Neural progenitor cell (in vitro differentiated cells): ENCODE results near the gene STAT2. TPM values are rescaled to one million over a fixed set of nuclear protein-coding genes. Genes with fewer than 3 reads are reported as not detected.
A peak's percentile ranks its signal among the peaks of the same experiment; 100 is the strongest.

Source experiments
- DNase-seq: peaks from one replicate; pipeline ENCODE4 v3.0.0-alpha.2; 2016; ENCODE audit warnings: low spot score
- H2AFZ ChIP-seq: fragments of 200-600 bp; sonication (generic); replicated peaks from 2 replicates; pipeline ENCODE4 v1.6.1; 2016; ENCODE audit warnings: antibody characterized with exemption
- H3F3A ChIP-seq: fragments of 200-600 bp; sonication (generic); 2 replicates; pipeline ENCODE4 v1.6.1; 2016; ENCODE audit warnings: antibody characterized with exemption, low read depth
- H3K27ac ChIP-seq: fragments of 200-600 bp; sonication (generic); 2 replicates; pipeline ENCODE4 v1.5.1; 2016; ENCODE audit warnings: mild to moderate bottlenecking
- H3K27me3 ChIP-seq: fragments of 200-600 bp; sonication (generic); 2 replicates; pipeline ENCODE4 v1.6.1; 2016; ENCODE audit warnings: mild to moderate bottlenecking, moderate library complexity
- H3K36me3 ChIP-seq: fragments of 200-600 bp; sonication (generic); 2 replicates; pipeline ENCODE4 v1.5.1; 2016
- H3K4me1 ChIP-seq: fragments of 200-600 bp; sonication (generic); 2 replicates; pipeline ENCODE4 v1.6.1; 2016; ENCODE audit warnings: mixed run types
- H3K4me2 ChIP-seq: fragments of 200-600 bp; sonication (generic); 2 replicates; pipeline ENCODE4 v1.6.1; 2016
- H3K4me3 ChIP-seq: fragments of 200-600 bp; sonication (generic); 2 replicates; pipeline ENCODE4 v1.5.1; 2016
- H3K79me2 ChIP-seq: fragments of 200-600 bp; sonication (generic); 2 replicates; pipeline ENCODE4 v1.6.1; 2016; ENCODE audit warnings: low read depth
- H3K9ac ChIP-seq: fragments of 200-600 bp; sonication (generic); 2 replicates; pipeline ENCODE4 v1.6.1; 2016
- H3K9me3 ChIP-seq: fragments of 200-600 bp; sonication (generic); 2 replicates; pipeline ENCODE4 v1.5.1; 2016; ENCODE audit warnings: low read depth
- H4K20me1 ChIP-seq: fragments of 200-600 bp; sonication (generic); 2 replicates; pipeline ENCODE4 v1.6.1; 2016; ENCODE audit warnings: low read depth
- H3K27ac Mint-ChIP-seq: 3 replicates; pipeline ENCODE4 v1.8.0; 2021; ENCODE audit warnings: mixed read lengths
- H3K27me3 Mint-ChIP-seq: 2 replicates; pipeline ENCODE4 v1.8.0; 2022; ENCODE audit warnings: low read depth, mild to moderate bottlenecking, inconsistent platforms, moderate library complexity, mixed read lengths; ENCODE audit not compliant: insufficient read depth
- H3K36me3 Mint-ChIP-seq: 3 replicates; pipeline ENCODE4 v1.8.0; 2021; ENCODE audit warnings: mixed read lengths
- H3K4me1 Mint-ChIP-seq: 3 replicates; pipeline ENCODE4 v1.8.0; 2021; ENCODE audit warnings: mixed read lengths
- H3K4me3 Mint-ChIP-seq: 3 replicates; pipeline ENCODE4 v1.8.0; 2021; ENCODE audit warnings: mild to moderate bottlenecking, moderate library complexity, mixed read lengths
- H3K9me3 Mint-ChIP-seq: 3 replicates; pipeline ENCODE4 v1.8.0; 2020; ENCODE audit warnings: mixed read lengths
- EZH2 ChIP-seq: fragments of 200-600 bp; sonication (generic); IDR thresholded peaks from 2 replicates; pipeline ENCODE4 v1.6.1; 2017; ENCODE audit warnings: antibody characterized with exemption, mild to moderate bottlenecking, moderate library complexity
- EZH2phosphoT487 ChIP-seq: fragments of 200-600 bp; sonication (generic); IDR thresholded peaks from 2 replicates; pipeline ENCODE4 v1.6.1; 2017; ENCODE audit warnings: antibody characterized with exemption
- total RNA-seq: library from RNA; depleted of rRNA; stranded (reverse); fragments of >200 nt; gene quantifications from 2 replicates; pipeline ENCODE4 v1.2.3, GENCODE V29; 2015; ENCODE audit warnings: low replicate concordance
- TF ChIP-seq, protein P1 (sequence below): fragments of 200-600 bp; sonication (generic); IDR thresholded peaks from 2 replicates; pipeline ENCODE4 v1.5.1; 2017; ENCODE audit warnings: antibody characterized with exemption, mild to moderate bottlenecking

The STAT2 gene
- total RNA-seq, 1 donor from 2014 or later: 86.4 TPM

DNA sequence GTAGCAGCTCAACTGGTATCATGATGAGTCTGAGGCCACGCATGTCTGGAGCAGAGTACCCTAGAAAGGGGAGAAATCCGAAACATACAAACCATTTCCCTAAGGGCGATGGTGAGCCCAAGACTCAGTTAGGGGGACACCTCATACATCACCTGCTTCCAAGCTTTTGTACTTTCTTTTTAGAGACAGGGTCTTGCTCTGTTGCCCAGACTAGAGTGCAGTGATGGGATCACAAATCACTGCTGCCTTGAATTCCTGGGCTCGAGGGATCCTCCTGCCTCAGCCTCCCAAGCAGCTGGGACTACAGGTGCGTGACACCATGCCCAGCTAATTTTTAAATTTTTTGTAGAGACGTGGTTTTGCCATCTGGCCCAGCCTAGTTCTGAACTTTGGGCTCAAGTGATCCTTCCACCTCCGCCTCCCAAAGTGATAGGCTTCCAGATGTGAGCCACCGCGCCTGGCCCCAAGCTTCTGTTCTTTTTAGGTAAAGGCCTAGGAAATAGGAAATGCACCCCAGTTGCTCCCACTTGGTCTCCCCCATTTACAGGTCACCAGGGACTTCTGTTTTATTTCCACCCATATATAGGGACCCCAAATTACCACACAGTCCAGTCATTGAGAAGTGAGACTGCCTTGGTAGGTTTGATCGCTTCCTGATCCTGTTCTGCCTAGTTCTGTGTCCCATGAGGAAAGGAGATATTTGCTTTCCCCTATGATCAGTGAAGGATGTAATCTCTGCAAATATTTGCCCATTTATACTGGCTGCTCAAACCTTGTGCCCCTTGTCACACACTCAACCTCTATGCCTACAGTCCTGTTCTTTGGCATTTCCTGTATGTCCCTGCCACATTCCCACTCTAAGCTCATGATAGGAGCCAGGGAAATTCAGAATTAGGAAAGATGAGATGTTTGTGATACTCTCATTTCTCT, 2.5 kb upstream of the STAT2 start, which contains the start of gene APOF:
TSS of gene APOF (minus strand) at position 728 of the 930 bp plus-strand sequence. CDS start at position 616, 112 bp downstream.
- no peaks in the 10 kb centered on the region for H3K9me3 ChIP-seq
- no peak for DNase-seq
- no peaks in the 10 kb centered on the region for H3K36me3 ChIP-seq
- no peak within 1 kb of the TSS for H3K9ac ChIP-seq
- H3K4me3 ChIP-seq: no peak within 1 kb of the TSS
- H4K20me1 ChIP-seq: no peaks in the 10 kb centered on the region
- H3F3A ChIP-seq: peaks cover 10% of the 10 kb centered on the region
- peaks cover 10% of the 10 kb centered on the region for H3K27me3 ChIP-seq
- Mint-ChIP-seq H3K36me3 (no peaks in the 10 kb centered on the region), H3K9me3 (no peaks in the 10 kb centered on the region), H3K4me1 (peaks cover 17% of the 10 kb centered on the region), H3K4me3 (peak within 1 kb of the TSS; percentile 96), H3K27ac (no peak within 1 kb of the TSS), H3K27me3 (peaks cover 12% of the 10 kb centered on the region)
- H3K4me2 ChIP-seq: no peak within 1 kb of the TSS
- TF ChIP-seq EZH2 (no peak), EZH2phosphoT487 (no peak)
- TF ChIP-seq, protein P1, sequence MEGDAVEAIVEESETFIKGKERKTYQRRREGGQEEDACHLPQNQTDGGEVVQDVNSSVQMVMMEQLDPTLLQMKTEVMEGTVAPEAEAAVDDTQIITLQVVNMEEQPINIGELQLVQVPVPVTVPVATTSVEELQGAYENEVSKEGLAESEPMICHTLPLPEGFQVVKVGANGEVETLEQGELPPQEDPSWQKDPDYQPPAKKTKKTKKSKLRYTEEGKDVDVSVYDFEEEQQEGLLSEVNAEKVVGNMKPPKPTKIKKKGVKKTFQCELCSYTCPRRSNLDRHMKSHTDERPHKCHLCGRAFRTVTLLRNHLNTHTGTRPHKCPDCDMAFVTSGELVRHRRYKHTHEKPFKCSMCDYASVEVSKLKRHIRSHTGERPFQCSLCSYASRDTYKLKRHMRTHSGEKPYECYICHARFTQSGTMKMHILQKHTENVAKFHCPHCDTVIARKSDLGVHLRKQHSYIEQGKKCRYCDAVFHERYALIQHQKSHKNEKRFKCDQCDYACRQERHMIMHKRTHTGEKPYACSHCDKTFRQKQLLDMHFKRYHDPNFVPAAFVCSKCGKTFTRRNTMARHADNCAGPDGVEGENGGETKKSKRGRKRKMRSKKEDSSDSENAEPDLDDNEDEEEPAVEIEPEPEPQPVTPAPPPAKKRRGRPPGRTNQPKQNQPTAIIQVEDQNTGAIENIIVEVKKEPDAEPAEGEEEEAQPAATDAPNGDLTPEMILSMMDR: no peak
- H2AFZ ChIP-seq: no peak within 1 kb of the TSS
- peaks cover 22% of the 10 kb centered on the region for H3K79me2 ChIP-seq
- H3K4me1 ChIP-seq: peaks cover 3% of the 10 kb centered on the region
- no peak within 1 kb of the TSS for H3K27ac ChIP-seq

DNA sequence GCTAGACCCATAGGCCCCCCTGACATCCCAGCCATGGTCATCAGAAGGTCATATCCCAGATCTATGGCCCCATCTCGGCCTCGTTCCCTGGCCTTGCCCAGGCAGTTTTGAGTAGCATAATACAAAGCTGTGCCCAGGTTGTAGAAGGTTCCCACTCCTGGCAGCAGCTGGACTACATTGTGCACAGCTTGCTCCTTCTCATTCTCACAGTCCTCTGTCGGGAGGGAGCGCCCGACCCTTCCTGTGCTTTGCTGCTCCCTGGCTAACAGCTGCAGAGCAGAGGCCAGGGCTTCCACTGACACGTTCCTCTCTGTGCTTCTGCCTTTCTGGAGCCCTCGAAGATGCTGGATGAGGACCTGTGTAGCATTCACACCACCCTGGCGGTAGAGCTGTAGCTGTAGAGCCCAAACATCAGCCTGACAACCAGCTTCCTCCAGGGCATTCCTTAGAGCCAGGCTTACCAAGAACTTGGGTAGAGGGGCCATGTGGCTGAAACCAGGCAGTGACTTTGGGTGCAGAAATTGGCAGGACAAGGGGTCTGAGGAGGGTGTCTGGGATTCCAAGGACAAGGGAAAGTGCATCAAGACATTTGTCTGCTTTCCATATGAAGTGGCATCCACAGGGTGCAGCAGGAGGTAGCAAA, 1.7 kb upstream of the STAT2 start:
- Mint-ChIP-seq H3K27ac (no peak overlapping the region), H3K4me1 (peaks cover 17% of the 10 kb centered on the region)
- H3K4me2 ChIP-seq: no peak overlapping the region

DNA sequence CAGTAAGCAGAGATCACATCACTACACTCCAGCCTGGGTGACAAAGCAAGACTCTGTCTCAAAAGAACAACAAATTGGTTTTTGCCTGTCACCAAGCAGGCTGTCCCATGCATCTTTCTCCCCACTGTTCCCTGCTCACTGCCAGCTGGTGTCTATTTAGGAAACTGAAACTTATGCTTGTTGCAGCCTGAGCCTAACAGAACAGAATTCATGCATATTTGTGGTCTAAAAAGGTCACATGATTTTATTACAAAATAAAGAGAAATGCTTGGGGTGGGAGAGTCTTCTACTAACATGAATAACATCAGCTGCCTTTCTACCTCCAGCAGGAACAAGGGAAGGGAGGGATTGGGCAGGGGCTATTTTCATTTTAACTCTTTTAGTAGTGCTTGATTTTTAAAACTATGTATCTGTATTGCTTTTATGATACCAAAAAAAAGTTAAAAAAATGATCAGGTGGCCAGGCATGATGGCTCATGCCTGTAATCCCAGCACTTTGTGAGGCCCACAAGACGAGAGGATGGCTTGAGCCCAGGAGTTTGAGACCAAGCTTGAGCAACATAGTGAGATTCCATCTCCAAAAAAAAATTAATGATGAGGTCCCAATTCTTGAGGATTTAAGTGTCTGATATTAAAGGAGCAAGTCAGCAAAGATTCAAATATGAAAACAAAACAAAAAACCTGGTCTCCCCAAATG, 923 bp downstream of the STAT2 start:
- Mint-ChIP-seq H3K27ac (no peak overlapping the region), H3K36me3 (peaks cover 7% of the 10 kb centered on the region), H3K4me3 (peak overlapping the region; percentile 96), H3K27me3 (peaks cover 6% of the 10 kb centered on the region), H3K9me3 (no peaks in the 10 kb centered on the region), H3K4me1 (peaks cover 17% of the 10 kb centered on the region)
- peaks cover 10% of the 10 kb centered on the region for H3F3A ChIP-seq
- H3K27ac ChIP-seq: peak overlapping the region; percentile 8
- peak overlapping the region; percentile 48 for H2AFZ ChIP-seq
- no peaks in the 10 kb centered on the region for H3K36me3 ChIP-seq
- peak overlapping the region; percentile 82 for H3K4me2 ChIP-seq
- H3K9me3 ChIP-seq: no peaks in the 10 kb centered on the region
- H3K4me1 ChIP-seq: peaks cover 3% of the 10 kb centered on the region
- H4K20me1 ChIP-seq: no peaks in the 10 kb centered on the region
- H3K79me2 ChIP-seq: peaks cover 22% of the 10 kb centered on the region
- H3K9ac ChIP-seq: peak overlapping the region; percentile 58
- no peak for TF ChIP-seq EZH2phosphoT487
- TF ChIP-seq, protein P1: no peak
- H3K27me3 ChIP-seq: peaks cover 10% of the 10 kb centered on the region
- DNase-seq: no peak
- H3K4me3 ChIP-seq: peak overlapping the region; percentile 85

More for the DNA sequence above, 1.7 kb upstream of the STAT2 start:
- no peak overlapping the region for H2AFZ ChIP-seq
- no peaks in the 10 kb centered on the region for H3K9me3 ChIP-seq
- H3K4me3 ChIP-seq: no peak overlapping the region
- Mint-ChIP-seq H3K4me3 (peak overlapping the region; percentile 96), H3K27me3 (peaks cover 10% of the 10 kb centered on the region), H3K36me3 (no peaks in the 10 kb centered on the region), H3K9me3 (no peaks in the 10 kb centered on the region)
- peaks cover 22% of the 10 kb centered on the region for H3K79me2 ChIP-seq
- DNase-seq: no peak
- peaks cover 3% of the 10 kb centered on the region for H3K4me1 ChIP-seq
- no peaks in the 10 kb centered on the region for H3K36me3 ChIP-seq
- peaks cover 10% of the 10 kb centered on the region for H3F3A ChIP-seq
- no peak overlapping the region for H3K27ac ChIP-seq
- peaks cover 10% of the 10 kb centered on the region for H3K27me3 ChIP-seq
- no peaks in the 10 kb centered on the region for H4K20me1 ChIP-seq
- no peak overlapping the region for H3K9ac ChIP-seq
- TF ChIP-seq, protein P1: no peak
- no peak for TF ChIP-seq EZH2phosphoT487
- no peak for TF ChIP-seq EZH2
